ENCODE measurements around the gene TRPC3. TPM values are rescaled to one million over a fixed set of nuclear protein-coding genes. Genes with fewer than 3 reads are reported as not detected.
"Not testable (repeated sequence)": the region's sequence is repeated elsewhere in the genome, so short reads cannot be mapped to it uniquely, and the experiment has no call there.

Gene TRPC3
- total RNA-seq, 1 experiment from 2014 or later, result not detected

DNA sequence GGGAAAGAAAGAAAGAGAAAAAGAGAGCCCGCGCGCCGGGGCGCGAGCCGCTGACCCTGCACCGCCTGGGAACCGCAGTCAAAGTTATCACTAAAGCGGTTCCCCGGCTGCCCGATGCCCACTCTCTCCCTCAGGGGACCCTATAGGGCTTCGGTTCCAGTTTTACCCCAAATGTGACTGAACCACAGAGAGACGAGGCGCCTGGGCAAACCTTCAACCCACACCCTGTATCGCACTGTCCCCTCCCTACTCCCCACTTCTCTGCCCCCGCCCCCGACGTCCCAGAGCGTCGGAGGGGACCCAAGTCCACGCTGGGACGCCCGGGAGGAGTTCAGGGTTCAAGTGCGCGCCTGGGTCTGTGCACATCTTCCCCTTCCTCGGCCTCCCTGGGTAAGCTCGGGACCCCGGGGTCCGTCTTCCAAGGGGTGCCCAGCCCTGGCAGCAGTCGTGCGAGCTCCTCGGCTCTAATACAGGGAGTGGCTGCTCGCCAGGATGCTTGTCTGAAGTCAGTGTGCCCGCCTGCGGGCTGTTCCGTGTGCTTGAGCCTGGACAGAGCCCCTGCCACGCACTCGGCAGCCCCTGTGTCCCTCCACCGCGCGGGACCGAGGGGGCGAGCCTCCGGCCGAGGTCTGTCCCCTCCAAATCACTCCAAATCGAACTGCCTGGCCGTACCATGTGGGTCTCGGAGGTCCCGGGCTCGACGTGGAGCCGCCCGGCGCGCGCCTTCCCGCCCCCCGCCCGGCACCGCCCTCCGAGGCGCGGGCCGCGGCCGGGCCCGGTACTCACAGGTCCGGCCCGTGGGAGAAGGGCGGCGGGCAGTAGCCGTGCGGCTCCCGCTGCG, 960 bp downstream of the TRPC3 start:
- in situ Hi-C loops (cut with HindIII; ENCODE audit: low sequenced_read_pairs), result no loop called here
- DNase-seq (ENCODE audit: low spot score), result no peak

DNA sequence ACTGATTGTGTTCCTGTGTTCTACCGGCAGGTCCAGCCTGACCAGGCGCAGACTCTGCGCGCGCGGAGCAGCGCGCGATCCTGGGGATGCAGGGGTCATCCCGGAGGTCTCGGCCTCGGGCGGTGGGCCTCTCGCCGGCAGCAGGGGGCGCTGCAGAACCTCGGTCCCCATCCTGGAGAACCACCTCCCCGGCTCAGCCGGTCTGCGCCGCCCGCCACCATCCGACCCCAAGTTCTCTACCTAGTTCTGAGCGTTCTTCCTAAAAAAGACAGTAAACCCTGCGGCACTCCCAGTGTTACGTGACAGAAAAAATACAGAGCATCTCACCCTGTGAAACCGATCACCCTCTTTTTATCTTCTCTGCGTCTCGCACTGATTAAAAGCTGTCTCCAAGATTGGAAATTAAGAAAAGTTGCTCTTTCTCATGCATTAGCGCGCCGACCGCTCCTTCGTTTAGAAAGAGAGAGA, 1.6 kb downstream of the TRPC3 start:
- in situ Hi-C loops (cut with HindIII; ENCODE audit: low sequenced_read_pairs), result no loop called here
- peak; percentile 15 for DNase-seq (ENCODE audit: low spot score)

DNA sequence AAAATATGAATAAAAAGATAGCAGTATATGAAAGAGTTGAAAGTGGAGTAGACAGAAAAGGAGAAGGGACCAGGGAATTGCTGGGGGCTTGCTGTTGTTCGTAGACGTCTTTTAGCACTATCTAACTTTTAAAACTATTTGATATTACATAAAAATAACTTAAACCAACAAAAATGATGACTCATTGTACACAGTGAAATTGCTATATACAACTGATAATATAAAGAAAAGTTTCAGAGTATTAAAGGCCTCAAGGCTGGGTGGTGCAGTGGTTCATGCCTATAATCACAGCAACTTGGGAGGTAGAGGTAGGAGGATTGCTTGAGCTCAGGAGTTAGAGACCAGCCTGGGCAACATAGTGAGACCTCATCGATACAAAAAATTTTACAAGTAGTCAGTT, 5.2 kb downstream of the TRPC3 start:
- in situ Hi-C loops (cut with HindIII; ENCODE audit: low sequenced_read_pairs), result no loop called here
- DNase-seq (ENCODE audit: low spot score), result no peak

DNA sequence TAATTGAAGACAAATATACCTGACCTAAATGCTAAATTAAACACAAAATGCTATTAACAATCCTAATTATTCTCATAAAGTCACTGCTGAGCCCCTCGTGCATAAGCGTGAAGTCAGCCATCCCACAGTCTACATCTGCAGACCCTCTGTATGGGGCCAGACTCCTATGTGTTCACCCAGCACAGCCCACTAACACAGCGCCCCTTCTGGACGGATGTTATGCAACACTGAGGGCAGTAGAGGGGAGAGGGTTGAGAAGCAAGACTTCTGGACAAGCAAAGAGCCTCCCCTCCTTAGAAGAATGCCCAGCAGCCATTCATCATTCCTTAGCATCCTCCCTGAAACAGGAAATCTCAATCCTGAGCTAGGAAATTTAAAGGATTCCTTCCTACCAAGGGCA, 7.9 kb downstream of the TRPC3 start:
- in situ Hi-C loops (cut with HindIII; ENCODE audit: low sequenced_read_pairs), result no loop called here
- no peak for DNase-seq (ENCODE audit: low spot score)

DNA sequence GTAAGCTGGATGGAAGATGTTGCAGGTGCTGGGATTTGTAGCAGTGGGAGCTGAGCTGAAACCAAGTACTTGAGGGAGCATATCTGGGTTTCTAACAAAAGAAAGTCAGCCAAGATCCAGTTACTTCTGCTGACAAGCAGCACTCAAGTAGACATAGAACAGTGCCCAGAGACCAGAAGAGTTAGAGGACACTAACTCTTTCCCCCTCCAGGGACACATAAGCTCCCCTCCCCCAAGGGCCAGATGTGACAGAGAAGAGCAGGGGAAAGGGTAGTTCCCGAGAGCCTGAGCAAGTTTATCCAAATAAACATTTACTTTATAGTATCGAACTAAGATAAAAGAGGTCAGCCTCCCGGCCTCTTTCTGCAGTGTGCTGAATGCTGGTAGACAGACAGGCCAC, 12.2 kb downstream of the TRPC3 start:
- in situ Hi-C loops (cut with HindIII; ENCODE audit: low sequenced_read_pairs), result no loop called here

DNA sequence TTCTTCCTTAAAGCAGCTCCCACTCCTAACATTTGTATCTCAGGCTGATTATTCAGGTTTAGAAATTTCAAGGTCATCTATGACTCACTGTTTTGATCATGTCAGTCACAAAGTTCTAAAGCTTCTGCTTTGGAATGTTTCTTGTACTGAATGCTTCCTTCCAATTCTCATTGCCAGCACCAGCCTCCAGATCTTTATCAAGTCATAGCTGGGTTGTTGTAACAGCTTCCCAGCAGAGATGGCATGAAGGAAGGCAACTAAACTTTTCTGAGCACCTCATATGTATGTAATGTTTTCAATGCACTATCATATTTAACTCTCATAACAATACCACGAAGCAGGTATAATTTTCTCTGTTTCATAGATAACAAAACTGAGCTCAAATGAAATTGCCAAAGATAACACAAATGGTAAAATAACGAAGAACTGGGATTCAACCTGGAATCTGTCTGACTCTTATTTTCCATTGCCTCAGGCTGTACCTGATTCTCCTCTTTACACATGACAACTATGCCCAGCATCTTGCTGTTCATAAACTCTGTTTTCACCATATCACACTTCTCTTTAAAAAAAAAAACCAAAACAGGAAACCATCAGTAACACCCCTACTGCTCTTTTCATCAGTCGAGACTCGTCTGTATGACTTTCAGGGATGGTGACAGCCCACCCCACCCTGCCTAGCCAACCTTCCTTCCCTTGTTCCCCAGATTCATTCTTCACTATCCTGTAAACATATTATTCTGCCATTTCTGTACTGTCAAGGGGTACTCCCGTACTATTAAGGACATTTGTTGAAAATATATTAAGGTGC, 13.4 kb downstream of the TRPC3 start:
- DNase-seq (ENCODE audit: low spot score), result no peak
- in situ Hi-C loops (cut with HindIII; ENCODE audit: low sequenced_read_pairs), result no loop called here

More for the DNA sequence above, 12.2 kb downstream of the TRPC3 start:
- DNase-seq (ENCODE audit: low spot score), result no peak

DNA sequence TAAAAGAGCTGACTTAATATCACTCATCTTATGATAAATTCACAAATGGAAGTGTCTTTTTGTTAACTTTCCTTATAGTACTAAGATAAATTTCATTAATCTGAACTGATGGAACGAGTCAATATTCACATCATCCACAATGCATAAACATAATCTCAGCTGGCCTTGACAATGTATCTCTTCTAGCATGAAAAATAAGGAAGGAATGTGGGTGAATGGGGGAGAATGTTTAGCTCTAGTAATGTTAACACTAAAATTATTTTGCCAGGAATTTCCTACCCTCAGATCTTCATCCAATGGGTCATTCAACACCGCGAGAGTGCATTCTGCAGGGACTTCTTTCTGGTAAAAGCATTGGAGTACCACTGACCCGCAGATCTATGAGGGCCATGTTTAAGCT, 15.8 kb downstream of the TRPC3 start:
- DNase-seq (ENCODE audit: low spot score), result no peak
- in situ Hi-C loops (cut with HindIII; ENCODE audit: low sequenced_read_pairs), result no loop called here

DNA sequence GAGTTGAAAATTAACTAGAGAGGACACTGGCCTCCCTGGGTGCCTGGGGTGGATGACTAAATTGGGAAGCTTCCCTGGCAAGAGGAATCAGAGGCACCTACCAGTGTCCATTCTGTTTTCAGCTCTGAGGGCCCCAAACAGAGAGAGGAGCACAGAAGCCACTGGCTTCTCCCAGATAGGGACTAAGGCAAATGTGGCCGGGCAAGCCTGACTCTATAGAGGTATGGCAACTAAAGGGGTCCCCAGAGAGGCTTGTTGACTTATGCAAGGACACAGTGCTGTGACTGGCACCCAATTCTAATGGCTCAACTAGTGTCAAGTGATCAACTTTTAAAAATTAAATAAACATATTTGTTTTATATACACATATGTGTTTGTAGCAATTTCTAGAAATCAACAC, 17.2 kb downstream of the TRPC3 start:
- no peak for DNase-seq (ENCODE audit: low spot score)
- in situ Hi-C loops (cut with HindIII; ENCODE audit: low sequenced_read_pairs), result no loop called here

DNA sequence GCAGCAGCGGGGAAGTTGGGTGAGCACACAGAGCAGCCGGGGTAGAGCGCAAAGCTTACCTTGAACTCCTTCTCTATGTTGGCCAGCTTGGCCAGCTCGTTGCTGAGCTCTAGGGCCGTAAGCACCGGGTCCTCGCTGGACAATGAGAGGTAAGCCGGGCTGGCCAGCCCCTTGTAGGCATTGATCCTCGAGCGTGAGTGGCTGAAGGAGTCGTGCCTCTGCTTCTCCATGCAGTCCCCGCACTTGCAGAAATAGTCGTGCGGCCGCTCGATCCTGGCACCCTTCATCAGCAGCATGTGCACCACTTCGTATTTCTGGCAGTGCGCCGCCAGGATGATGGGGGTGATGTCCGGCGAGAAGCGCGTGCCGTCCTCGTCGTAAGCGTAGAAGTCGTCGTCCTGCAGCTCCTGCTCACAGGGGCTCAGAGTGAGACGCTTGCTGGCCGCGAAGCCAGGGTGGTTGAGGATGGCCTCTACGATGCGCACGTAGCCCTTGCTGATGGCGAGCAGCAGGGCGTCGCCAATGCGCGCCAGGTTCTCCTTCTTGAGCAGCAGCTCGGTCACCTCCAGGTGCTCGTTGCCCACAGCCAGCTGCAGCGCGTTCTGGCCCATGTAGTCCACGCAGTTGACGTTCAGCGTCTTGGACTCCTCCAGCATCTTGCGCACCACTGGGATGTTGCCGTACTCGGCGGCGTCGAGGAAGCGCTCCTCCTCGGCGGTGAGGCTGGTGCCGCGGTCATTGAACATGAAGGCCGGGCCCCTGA, 19.5 kb downstream of the TRPC3 start:
- DNase-seq (ENCODE audit: low spot score), result no peak
- in situ Hi-C loops (cut with HindIII; ENCODE audit: low sequenced_read_pairs), result no loop called here

DNA sequence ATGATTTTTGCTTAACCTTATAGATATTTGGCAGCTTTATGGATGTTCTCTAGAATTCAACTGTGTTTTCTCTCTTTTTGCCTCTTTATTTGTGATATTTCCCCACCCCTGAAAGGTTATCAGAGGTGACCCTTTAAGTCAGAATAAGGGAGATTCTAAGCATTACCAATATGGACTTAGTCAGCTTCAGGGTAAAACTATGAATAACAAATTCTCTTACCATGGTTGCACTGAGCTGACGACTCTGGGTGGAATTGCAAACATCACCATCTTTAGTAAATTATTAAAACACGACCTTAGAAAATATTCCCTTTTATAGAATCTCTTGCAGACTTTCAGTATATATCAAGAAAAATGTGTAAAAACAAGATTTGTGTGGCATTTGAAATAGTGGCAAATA, 21.6 kb downstream of the TRPC3 start:
- no peak for DNase-seq (ENCODE audit: low spot score)
- in situ Hi-C loops (cut with HindIII; ENCODE audit: low sequenced_read_pairs), result no loop called here

DNA sequence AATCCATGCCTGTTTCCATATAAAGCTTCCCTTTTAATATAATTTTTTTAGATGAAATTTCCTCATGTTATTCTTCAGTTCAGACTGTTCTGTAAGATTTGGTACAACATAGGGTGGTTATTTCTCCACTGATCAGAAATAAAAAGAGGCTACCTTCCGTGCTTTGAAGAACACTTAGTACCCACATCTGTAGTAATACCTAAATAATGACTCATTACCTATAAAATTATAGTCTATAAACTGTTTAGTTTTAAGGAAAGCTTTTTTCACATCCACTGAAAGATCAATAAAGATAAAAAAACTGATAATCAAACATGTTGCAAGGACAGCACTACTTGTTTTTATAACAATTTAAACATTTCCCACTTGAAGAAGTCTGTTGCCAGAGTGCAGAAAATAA, 23.9 kb downstream of the TRPC3 start:
- no peak for DNase-seq (ENCODE audit: low spot score)
- in situ Hi-C loops (cut with HindIII; ENCODE audit: low sequenced_read_pairs), result no loop called here

DNA sequence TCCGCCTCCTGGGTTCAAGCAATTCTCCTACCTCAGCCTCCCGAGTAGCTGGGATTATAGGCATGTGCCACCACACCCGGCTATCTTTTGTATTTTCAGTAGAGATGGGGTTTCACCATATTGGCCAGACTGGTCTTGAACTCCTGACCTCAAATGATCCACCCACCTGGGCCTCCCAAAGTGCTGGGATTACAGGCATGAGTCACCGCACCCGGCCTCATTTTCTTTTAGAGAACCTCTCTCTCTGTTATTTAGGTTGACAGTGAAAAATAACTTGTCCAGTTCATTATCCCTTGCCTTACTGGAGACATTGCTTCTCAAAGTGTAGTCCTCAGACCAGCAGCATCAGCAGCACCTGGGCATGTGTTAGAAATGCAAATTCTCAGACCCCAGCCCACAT, 25.4 kb downstream of the TRPC3 start:
- DNase-seq (ENCODE audit: low spot score); in situ Hi-C loops (cut with HindIII; ENCODE audit: low sequenced_read_pairs): not testable (repeated sequence)

DNA sequence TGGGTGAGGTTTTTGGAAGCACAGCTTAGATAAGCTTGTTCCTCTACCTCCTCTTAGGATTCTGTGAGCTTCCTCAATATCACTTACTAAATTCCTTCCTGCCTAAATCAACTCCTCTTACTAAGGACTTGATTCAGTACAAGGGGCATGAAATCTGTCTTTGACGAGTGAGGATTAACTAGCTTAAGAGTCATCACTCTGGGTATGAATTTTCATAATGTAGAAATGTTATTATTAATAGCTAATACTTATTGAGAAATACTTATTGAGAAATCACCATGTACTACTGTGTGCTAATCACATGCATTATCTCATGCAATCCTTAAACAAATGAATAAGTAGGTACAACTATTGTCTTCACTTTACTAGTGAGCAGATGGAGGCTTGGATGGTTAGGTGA, 28.6 kb downstream of the TRPC3 start:
- in situ Hi-C loops (cut with HindIII; ENCODE audit: low sequenced_read_pairs), result no loop called here
- no peak for DNase-seq (ENCODE audit: low spot score)

DNA sequence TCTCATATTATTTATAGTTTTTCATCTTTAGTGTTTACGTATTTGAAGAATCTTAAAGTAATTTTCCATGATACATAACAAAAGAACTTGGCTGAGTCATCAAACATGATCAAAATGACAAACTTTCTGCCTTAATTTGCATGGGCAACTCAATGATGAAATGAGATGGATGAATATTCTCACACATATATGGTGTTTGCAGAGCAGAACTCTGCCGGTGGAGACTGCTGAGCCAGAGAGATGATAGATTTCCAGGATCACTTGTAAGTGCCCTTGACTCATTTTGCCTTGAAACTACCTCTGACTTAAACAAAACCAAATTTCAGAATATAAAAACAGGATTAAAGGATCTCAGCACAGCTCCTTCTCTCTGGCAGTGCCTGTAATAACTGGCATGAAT, 38.2 kb downstream of the TRPC3 start:
- in situ Hi-C loops (cut with HindIII; ENCODE audit: low sequenced_read_pairs), result no loop called here
- DNase-seq (ENCODE audit: low spot score), result no peak

DNA sequence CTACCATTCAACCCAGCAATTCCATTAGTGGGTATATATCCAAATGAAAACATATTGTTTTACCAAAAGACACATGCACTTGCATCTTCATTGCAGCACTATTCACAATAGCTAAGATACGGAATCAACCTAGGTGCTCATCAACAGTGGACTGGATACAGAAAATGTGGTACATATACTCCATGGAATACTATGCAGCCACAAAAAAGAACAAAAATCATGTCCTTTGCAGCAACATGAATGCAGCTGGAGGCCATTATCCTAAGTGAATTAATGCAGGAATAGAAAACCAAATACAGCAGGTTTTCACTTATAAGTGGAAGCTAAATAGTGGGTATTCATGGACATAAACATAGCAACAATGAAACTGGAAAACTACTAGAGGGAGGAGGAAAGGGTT, 43.5 kb downstream of the TRPC3 start:
- in situ Hi-C loops (cut with HindIII; ENCODE audit: low sequenced_read_pairs), result no loop called here
- DNase-seq (ENCODE audit: low spot score), result no peak

DNA sequence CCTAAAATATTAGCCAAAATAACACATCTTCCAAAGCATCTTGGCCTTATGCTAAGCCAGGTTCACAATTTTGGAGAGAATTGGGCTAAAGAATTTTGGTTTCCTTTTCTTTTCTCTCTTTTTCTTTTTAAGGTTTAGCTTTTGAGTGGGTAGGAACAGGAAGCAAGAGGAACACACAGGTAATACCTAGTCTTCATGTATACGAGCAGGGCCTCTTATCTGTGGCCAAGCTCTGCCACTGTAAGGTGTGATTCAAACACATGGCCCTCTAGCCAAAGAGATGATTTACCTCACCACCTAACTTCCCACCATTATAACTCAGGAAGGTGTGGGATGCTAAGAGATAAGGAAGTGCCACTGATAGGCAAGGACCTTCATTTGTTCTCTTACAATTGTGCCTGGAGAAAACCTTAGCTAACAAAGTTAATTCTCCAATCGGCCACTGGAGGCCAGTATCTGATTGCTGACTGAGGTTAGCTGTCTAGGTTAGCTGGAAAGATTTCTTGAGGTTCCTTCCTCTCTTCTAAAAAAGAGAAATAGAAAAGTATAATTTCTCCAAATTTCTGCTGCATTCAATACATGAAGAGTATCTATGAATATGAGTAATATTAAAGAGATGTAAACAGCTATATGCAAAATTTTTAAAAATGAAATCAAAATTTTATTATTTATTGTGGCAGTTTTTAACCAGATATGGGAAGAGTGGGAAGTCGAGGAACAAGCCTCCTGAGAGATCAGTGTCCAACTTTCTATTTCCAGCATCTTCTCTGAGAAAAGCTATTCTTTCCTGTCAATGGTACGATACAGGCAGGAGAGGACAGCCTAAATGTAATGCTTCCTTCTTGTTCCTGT, 51.5 kb downstream of the TRPC3 start:
- in situ Hi-C loops (cut with HindIII; ENCODE audit: low sequenced_read_pairs), result no loop called here
- peak; percentile 56 for DNase-seq (ENCODE audit: low spot score)

DNA sequence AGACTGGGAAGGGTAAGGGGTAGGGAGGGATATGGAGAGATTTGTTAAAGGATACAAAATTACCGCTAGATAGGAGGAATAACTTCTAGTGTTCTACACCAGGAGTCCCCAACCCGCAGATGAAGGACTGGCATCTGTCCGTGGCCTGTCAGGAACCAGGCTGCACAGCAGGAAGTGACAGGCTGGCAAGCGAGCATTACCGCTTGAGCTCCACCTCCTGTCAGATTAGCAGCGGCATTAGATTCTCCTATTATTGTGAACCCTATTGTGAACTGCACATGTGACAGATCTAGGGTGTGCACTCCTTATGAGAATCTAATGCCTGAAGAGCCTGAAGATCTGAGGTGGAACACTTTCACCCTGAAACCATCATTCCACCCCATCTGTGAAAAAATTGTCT, 53.7 kb downstream of the TRPC3 start:
- no peak for DNase-seq (ENCODE audit: low spot score)
- in situ Hi-C loops (cut with HindIII; ENCODE audit: low sequenced_read_pairs), result no loop called here

DNA sequence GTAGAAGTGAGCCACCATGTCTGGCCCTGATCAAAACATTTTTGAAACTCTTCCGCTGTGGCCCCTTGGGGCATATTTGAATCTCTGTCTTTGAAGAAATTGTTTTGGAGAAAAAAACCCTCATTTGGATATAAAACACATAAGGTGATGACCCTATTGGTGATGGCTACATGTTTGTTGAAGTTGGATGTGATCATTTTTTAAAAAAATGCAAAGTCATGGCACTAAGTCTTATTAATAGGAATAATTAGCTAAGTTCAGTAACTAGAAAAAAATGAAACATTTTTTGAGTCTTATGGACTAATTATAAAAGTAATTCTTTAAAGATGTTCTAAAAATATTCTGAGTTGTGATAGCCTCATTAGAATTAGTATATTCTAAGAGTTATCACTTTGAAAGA, 63.7 kb downstream of the TRPC3 start:
- no peak for DNase-seq (ENCODE audit: low spot score)
- in situ Hi-C loops (cut with HindIII; ENCODE audit: low sequenced_read_pairs), result no loop called here

DNA sequence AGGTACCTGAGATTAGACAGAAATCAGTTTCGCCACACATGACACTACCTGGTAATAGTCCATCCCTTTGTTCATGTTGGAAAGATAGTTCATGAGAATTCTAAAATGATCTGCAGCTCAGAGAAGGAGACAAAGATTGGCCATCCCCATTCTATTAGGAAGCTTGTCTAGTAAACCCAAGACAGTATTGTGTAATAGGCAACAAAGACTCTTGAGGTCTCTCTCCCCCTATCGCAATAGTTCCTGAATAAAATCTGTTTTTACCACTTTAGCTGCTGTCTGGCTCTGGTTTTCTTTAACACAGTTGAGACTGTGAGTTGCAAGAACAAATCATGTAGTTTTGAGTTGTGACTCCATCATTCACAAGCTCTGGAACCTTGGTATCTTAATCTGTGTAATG, 66.7 kb downstream of the TRPC3 start:
- DNase-seq (ENCODE audit: low spot score), result no peak
- in situ Hi-C loops (cut with HindIII; ENCODE audit: low sequenced_read_pairs), result no loop called here

All from G401 (cell line).